NCI-H1694 treated with DMSO at 0.1 percent for 48 hours (cell line): ENCODE results near the gene PCDHB4.
A peak's percentile ranks its signal among the peaks of the same experiment; 100 is the strongest.
"Not testable (repeated sequence)": the region's sequence is repeated elsewhere in the genome, so short reads cannot be mapped to it uniquely, and the experiment has no call there.

Experiments
- DNase-seq: peaks from one replicate; lab custom pipeline; 2025; lab: John Stamatoyannopoulos, UW

The PCDHB4 gene

DNA sequence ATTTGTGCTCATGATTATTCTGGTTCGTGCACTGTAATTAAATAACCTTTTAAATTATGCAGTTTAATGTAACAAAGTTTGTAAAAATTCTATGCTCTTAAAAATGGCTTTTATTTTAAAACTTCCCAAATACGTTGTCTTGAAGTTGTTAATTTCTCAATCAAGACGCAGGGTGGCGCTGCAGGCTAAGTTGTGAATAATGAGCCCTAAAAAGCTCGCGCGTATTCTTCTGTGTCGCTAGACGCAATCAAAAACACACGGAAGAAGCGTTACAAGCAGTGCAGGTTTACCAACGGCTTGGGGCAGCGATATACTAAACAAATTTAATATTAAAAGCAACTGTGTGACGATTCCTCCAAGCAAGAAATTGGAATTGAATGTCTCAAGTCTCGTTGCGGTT, at the start of gene PCDHB4:
Gene PCDHB4 (plus strand): TSS at position 256 of the 400 bp plus-strand sequence. CDS start 181 bp downstream, outside the sequence.
- no peak for DNase-seq

DNA sequence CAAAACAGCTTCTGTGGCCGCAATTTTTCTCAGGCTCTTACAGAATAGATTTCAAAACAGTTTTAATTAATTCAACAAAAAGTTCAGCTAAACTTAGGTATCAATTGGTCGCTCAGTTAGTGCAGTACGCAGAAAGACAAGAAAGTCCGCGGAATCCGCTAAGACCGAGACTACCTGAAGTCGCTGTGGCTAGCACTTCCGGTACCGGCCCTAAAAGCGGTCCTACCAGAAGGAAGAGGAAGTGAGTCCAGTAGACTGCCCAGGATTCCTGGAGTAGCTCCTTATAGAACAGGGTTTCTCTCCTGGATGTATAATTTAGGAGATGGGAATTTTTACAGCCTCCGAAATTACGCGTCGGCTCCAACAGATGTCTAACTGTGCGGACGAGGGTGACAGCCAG, 43.8 kb upstream of the PCDHB4 start:
- no peak for DNase-seq

GRCh38 chr5:141082228-141082627, 39.4 kb upstream of the PCDHB4 start:
- DNase-seq = no peak

GRCh38 chr5:141084487-141084989, 37.1 kb upstream of the PCDHB4 start:
- no peak for DNase-seq

- DNase-seq = peak; percentile 83
Measured at GRCh38 chr5:141094481-141095262, 26.9 kb upstream of the PCDHB4 start, which contains the start of gene PCDHB2. PCDHB2 (plus strand) TSS chr5:141094615; CDS start chr5:141094791, 176 bp downstream.

GRCh38 chr5:141095263-141095641, 26.4 kb upstream of the PCDHB4 start:
- DNase-seq = no peak

DNA sequence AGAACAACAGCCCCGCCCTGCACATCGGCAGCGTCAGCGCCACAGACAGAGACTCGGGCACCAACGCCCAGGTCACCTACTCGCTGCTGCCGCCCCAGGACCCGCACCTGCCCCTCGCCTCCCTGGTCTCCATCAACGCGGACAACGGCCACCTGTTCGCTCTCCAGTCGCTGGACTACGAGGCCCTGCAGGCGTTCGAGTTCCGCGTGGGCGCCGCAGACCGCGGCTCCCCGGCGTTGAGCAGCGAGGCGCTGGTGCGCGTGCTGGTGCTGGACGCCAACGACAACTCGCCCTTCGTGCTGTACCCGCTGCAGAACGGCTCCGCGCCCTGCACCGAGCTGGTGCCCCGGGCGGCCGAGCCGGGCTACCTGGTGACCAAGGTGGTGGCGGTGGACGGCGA, 25.4 kb upstream of the PCDHB4 start:
- not testable (repeated sequence) for DNase-seq

GRCh38 chr5:141096586-141096985, 25.0 kb upstream of the PCDHB4 start:
- not testable (repeated sequence) for DNase-seq

DNA sequence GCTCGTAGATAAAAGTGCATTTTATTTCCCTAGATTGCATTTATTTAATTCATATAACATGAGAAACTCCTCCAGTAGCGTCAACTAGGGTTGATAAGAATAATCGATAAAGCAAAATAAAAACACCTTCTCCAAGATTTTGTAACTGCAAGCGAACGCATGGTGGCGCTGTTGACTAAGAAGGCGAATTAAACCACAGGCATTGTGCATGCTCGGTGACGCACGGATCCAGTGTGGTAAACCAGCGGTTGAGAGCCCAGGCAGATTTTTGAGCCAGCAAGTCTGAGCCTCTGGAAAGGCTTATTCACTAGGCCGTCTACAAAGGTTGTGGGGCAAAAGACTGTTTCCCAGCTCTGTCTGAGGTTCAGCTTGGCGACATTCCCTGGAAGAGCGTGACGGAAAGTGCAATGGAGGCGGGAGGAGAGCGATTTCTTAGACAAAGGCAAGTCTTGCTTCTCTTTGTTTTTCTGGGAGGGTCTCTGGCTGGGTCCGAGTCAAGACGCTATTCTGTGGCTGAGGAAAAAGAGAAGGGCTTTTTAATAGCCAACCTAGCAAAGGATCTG, 21.3 kb upstream of the PCDHB4 start, which contains the start of gene PCDHB3:
Gene PCDHB3 (plus strand): TSS at position 231 of the 563 bp plus-strand sequence. CDS start 177 bp downstream, at position 408.
- no peak for DNase-seq

GRCh38 chr5:141101059-141101458, 20.6 kb upstream of the PCDHB4 start:
- no peak for DNase-seq

DNA sequence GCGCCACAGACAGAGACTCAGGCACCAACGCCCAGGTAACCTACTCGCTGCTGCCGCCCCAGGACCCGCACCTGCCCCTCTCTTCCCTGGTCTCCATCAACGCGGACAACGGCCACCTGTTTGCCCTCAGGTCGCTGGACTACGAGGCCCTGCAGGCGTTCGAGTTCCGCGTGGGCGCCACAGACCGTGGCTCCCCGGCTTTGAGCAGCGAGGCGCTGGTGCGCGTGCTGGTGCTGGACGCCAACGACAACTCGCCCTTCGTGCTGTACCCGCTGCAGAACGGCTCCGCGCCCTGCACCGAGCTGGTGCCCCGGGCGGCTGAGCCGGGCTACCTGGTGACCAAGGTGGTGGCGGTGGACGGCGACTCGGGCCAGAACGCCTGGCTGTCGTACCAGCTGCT, 19.5 kb upstream of the PCDHB4 start:
- DNase-seq = not testable (repeated sequence)

- not testable (repeated sequence) for DNase-seq
Measured at GRCh38 chr5:141102471-141102870, 19.1 kb upstream of the PCDHB4 start.

GRCh38 chr5:141105350-141105749, 16.3 kb upstream of the PCDHB4 start:
- DNase-seq = no peak

DNA sequence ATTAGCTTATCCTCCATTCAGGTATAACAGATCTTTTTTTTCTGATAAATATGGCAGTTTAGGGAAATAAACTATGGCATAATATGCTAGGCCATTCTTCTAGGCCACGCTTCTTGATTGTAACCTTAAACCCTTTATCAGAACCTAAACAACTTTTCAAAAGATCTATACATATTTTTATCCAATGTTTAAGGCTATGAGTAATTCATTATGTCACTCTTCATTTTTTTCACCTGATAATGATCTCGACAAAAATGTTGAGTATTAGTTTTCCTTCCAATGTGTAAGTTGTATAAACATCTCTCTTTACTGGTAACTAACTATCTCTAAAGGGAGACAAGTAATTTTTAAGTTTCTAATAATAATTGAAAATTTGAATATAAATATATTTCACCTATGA, 2.4 kb upstream of the PCDHB4 start:
- no peak for DNase-seq

GRCh38 chr5:141121985-141122384, 367 bp downstream of the PCDHB4 start:
- DNase-seq = no peak

DNA sequence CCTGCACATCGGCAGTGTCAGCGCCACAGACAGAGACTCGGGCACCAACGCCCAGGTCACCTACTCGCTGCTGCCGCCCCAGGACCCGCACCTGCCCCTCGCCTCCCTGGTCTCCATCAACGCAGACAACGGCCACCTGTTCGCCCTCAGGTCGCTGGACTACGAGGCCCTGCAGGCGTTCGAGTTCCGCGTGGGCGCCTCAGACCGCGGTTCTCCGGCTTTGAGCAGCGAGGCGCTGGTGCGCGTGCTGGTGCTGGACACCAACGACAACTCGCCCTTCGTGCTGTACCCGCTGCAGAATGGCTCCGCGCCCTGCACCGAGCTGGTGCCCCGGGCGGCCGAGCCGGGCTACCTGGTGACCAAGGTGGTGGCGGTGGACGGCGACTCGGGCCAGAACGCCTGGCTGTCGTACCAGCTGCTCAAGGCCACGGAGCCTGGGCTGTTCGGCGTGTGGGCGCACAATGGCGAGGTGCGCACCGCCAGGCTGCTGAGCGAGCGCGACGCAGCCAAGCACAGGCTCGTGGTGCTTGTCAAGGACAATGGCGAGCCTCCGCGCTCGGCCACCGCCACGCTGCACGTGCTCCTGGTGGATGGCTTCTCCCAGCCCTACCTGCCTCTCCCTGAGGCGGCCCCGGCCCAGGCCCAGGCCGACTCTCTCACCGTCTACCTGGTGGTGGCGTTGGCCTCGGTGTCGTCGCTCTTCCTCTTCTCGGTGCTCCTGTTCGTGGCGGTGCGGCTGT, 1.9 kb downstream of the PCDHB4 start:
- DNase-seq = not testable (repeated sequence)

DNA sequence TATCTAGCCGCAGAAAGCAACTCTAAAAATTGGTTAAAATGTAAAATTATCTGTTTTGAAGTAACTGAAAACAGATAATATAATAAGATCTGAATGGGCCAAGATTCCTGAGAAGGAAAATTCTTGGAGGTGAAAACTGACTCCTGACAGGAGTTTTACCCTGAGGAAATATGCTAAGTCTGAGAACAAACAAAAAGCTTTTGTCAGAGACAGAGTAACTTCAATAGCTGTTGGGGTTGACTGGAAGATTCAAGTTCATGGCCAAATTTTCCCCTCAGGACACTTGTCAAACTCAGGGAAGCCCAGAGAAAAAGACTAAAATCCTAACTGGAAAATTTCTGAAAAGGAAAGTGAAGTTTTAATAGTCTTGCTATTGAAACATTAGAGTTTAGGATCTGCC, 5.7 kb downstream of the PCDHB4 start:
- no peak for DNase-seq

DNA sequence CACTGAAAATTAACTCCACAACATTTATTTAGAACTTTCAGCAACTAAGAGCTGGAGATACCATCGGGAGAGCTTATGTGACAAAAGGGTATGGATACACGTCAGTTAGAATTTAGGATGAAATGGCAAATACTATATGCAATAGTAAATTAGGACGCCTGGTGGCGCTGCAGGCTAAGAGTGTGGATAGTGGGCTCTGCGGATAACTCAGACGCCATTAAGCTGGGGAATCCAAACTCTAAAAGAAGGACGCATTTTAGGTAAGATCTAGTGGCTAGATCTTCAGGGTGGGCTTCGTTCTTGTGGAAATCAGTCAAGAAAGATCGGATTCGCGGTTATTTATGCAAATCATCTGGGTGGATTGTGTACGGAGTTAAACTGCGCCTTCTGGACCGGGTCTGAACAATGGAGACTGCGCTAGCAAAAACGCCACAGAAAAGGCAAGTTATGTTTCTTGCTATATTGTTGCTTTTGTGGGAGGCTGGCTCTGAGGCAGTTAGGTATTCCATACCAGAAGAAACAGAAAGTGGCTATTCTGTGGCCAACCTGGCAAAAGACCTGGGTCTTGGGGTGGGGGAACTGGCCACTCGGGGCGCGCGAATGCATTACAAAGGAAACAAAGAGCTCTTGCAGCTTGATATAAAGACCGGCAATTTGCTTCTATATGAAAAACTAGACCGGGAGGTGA, 13.6 kb downstream of the PCDHB4 start, which contains the start of gene PCDHB5:
Gene PCDHB5 (plus strand): TSS at position 177 of the 688 bp plus-strand sequence. CDS start 229 bp downstream, at position 406.
- peak; percentile 39 for DNase-seq

DNA sequence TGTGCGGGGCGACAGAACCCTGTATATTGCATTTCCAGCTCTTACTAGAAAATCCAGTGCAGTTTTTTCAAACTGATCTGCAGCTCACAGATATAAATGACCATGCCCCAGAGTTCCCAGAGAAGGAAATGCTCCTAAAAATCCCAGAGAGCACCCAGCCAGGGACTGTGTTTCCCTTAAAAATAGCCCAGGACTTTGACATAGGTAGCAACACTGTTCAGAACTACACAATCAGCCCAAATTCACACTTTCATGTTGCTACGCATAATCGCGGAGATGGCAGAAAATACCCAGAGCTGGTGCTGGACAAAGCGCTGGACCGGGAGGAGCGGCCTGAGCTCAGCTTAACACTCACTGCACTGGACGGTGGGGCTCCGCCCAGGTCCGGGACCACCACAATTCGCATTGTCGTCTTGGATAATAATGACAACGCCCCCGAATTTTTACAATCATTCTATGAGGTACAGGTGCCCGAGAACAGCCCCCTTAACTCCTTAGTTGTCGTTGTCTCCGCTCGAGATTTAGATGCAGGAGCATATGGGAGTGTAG, 14.2 kb downstream of the PCDHB4 start:
- no peak for DNase-seq

- not testable (repeated sequence) for DNase-seq
Measured at GRCh38 chr5:141137346-141137745, 15.7 kb downstream of the PCDHB4 start.

- DNase-seq = no peak
Measured at GRCh38 chr5:141149812-141150211, 28.2 kb downstream of the PCDHB4 start, which contains the start of gene PCDHB6. PCDHB6 (plus strand) TSS chr5:141150057; CDS start chr5:141150258, 201 bp downstream.
